AG10803 (cell line): Measurements from ENCODE around the gene H6PD.

ENCODE experiments used
- DNase-seq: peaks from one replicate; pipeline ENCODE4 v3.0.0; 2010; ENCODE audit warnings: low read depth
- H3K4me3 ChIP-seq: 2 replicates; pipeline ENCODE4 v1.5.1; 2011; ENCODE audit warnings: mild to moderate bottlenecking, low read length, control low read depth
- TF ChIP-seq, protein P1 (sequence below): conservative IDR thresholded peaks from 2 replicates; pipeline ENCODE4 v1.5.1; 2011; ENCODE audit warnings: mild to moderate bottlenecking, low read length, control low read depth, inconsistent platforms

H6PD gene

DNA sequence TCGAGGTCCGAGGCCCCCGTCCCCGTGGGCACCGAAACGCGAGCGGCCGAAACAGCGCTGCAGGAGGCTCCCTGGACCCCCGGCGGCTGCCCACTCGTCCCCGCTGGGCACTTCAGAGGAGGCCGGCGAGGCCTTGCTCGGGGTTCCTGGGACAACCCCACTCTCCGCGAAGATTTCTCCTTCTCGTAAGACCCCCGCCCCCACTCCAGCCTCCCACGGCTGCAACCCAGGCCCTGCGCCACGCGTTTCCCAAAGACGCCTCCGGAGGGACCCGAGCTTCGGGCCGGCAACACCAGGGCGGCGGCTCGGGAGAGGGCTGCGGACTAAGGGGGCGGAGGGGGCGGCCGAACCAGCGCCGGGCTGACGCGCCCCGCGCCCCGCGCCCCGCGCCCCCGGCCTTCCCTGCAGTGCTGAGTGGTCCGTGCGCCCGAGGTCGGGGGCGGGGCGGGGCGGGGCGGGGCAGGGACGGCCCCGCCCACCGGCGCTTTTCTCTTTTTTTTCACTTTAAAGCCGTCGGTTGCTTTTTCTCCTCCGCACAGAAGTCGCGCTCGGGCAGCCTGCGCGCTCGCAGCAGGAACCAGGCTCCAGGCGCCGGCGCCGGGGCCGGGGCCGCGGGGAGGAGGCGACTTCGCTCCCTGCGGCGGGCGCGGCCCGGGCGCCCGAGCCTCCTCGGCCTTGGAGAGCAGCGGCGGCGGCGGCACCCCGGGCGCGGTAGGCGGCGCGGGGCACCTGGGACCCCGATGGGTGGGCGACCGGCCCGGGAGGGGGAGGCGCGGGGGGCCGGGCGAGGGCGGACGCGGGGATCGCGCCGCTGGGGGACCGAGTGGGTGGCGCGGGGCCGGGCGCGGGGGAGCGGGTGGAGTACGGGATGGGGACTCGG, 58.0 kb downstream of the H6PD start, which contains the start of gene SPSB1:
SPSB1 (plus strand) TSS at position 534 of the 880 bp plus-strand sequence. CDS start 62,998 bp downstream, outside the sequence.
- TF ChIP-seq, protein P1, sequence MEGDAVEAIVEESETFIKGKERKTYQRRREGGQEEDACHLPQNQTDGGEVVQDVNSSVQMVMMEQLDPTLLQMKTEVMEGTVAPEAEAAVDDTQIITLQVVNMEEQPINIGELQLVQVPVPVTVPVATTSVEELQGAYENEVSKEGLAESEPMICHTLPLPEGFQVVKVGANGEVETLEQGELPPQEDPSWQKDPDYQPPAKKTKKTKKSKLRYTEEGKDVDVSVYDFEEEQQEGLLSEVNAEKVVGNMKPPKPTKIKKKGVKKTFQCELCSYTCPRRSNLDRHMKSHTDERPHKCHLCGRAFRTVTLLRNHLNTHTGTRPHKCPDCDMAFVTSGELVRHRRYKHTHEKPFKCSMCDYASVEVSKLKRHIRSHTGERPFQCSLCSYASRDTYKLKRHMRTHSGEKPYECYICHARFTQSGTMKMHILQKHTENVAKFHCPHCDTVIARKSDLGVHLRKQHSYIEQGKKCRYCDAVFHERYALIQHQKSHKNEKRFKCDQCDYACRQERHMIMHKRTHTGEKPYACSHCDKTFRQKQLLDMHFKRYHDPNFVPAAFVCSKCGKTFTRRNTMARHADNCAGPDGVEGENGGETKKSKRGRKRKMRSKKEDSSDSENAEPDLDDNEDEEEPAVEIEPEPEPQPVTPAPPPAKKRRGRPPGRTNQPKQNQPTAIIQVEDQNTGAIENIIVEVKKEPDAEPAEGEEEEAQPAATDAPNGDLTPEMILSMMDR, result no peak; the same call in 1 of the 2 replicates
- H3K4me3 ChIP-seq, result peak within 1 kb of the TSS; percentile 98
- DNase-seq, result peak; percentile 83

GRCh38 chr1:9293241-9293532, 58.6 kb downstream of the H6PD start:
- peak overlapping the region; percentile 98 for H3K4me3 ChIP-seq
- no peak for DNase-seq
- TF ChIP-seq, protein P1, result no peak

DNA sequence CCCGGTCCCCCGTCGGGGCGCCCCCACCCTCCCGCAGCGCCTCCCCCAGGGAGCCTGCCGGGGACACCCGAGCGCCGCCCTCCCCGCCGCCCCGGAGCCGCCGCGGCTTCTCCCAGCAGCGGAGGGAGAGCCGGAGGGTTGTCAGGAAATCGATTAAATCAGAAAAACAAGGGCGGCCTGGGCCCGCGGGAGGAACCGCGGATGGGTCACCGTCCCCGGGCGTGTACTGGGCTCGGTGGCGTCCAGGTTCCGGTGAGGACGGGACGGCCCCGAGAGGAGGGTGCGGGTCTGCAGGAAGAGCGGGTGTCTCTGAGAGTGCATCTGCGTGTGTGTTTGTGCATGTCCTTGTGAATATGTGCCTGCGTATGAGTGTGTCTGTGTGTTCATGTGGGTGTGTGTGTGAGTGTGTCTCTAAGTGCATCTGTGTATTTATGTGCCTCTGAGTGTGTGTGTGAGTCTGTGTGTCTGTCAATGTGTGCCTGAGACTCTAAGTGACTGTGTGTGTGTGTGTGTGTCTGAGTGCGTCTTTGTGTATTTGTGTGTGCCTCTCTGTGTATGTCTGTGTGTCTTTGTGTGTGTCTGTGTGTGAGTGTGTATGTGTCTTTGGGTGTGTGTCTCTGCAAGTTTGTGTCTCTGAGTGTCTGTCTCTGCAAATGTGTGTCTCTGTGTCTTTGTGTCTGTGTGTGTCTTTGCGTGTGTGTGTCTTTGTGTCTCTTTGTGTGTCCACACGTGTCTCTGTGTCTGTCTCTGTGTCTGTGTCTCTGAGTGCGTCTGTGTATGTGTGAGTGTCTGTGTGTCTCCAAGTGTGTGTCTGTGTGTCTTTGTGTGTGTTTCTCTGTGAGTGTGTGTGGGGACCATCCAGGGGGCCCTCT, 59.2 kb downstream of the H6PD start:
- peak overlapping the region; percentile 98 for H3K4me3 ChIP-seq
- TF ChIP-seq, protein P1, result no peak
- DNase-seq, result peak; percentile 50

GRCh38 chr1:9294405-9294773, 59.8 kb downstream of the H6PD start:
- TF ChIP-seq, protein P1, result peak; percentile 3; the same call in 1 of the 2 replicates
- DNase-seq, result peak; percentile 83
- peak overlapping the region; percentile 98 for H3K4me3 ChIP-seq

DNA sequence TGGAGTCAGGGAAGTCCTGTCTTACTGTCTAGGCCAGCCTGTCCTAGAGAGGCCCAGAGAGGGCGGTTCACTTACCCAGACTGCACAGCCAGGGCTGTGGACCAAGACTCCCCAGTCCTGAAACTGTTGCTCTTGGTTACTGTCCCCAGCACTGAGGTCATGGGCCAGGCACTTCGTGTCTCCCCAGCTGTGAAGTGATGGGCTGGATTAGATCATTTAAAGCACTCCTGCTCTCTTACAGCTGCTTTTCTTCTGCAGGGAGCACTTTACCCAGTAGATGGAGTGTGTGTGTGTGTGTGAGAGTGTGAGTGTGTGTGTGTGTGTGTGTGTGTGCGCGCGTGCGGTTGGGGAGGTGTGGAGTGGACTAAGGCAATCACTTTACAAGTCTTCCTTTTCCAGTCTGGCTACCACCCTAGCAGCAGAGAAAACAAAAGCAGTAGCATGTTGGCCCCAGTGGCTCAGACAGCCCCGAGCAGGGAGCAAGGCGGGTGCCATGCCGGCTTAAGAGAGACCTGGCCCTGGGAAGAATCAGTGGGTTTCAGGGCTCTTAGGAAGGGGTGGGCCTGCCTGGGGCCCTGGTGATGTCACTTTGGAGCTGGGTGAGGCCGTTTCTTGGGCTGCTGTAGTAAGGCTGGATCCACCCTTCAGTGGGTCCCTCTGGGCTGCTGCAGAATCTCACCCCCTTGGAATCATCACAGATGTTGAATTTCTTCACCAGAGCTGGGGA, 60.5 kb downstream of the H6PD start:
- peak; percentile 86 for DNase-seq

DNA sequence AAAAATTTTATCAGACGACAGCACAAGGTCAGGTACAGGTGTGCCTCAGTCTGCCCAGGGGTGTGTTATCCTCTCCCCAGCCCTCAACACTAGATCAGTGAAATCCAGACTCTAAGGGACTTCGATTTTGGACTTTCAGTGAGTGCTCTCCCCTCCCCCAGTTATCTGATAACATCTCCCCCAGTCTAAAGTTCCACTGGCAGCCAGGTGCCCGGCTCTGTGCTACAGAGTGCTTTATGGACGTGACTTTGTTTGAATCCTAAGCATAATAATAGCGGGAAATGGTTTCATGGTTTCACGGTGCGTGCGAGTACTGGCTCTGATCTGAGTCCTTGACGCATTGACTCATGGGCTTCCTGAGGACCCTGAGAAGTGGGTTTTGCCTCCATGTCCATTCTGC, 61.3 kb downstream of the H6PD start:
- TF ChIP-seq, protein P1, result no peak
- no peak for DNase-seq
- no peak overlapping the region for H3K4me3 ChIP-seq

More for the DNA sequence above, 60.5 kb downstream of the H6PD start:
- H3K4me3 ChIP-seq, result peak overlapping the region; percentile 98
- TF ChIP-seq, protein P1, result peak; percentile 48
